ENCODE results near the gene PXMP2. TPM values are rescaled to one million over a fixed set of nuclear protein-coding genes. Genes with fewer than 3 reads are reported as not detected.
A peak's percentile ranks its signal among the peaks of the same experiment; 100 is the strongest.

The PXMP2 gene
- total RNA-seq, 2 donors from 2014 or later, result 37.2 to 39.7 TPM

- no peak for DNase-seq
- WGBS, 2 donors, result 89 to 98% methylated on average over 23 to 31 of the region's 31 CpGs
Observed at GRCh38 chr12:132719141-132719953, 32.0 kb downstream of the PXMP2 start.

GRCh38 chr12:132719954-132720324 is 32.6 kb downstream of the PXMP2 start:
- peaks cover 11 to 22% of the 10 kb centered on the region in 2 donors for H3K36me3 ChIP-seq (replicated peaks in 1 of 2; ENCODE audit: insufficient read depth in 1 of 2, low read depth in 2 of 2)
- no peak overlapping the region for H3K27ac ChIP-seq
- WGBS, 2 donors, result 83 to 92% methylated on average over 12 of the region's 12 CpGs
- ATAC-seq (no peak), DNase-seq (no peak)
- no peaks in the 10 kb centered on the region for H3K9me3 ChIP-seq
- no peaks in the 10 kb centered on the region for H3K4me1 ChIP-seq
- no peak overlapping the region for H3K4me3 ChIP-seq
- intact Hi-C loops (cut with DNase I), result no loop called here
- H3K27me3 ChIP-seq, result no peaks in the 10 kb centered on the region
- TF ChIP-seq, protein P1, sequence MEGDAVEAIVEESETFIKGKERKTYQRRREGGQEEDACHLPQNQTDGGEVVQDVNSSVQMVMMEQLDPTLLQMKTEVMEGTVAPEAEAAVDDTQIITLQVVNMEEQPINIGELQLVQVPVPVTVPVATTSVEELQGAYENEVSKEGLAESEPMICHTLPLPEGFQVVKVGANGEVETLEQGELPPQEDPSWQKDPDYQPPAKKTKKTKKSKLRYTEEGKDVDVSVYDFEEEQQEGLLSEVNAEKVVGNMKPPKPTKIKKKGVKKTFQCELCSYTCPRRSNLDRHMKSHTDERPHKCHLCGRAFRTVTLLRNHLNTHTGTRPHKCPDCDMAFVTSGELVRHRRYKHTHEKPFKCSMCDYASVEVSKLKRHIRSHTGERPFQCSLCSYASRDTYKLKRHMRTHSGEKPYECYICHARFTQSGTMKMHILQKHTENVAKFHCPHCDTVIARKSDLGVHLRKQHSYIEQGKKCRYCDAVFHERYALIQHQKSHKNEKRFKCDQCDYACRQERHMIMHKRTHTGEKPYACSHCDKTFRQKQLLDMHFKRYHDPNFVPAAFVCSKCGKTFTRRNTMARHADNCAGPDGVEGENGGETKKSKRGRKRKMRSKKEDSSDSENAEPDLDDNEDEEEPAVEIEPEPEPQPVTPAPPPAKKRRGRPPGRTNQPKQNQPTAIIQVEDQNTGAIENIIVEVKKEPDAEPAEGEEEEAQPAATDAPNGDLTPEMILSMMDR (IDR thresholded peaks at IDR 0.05), result no peak
- no peak for TF ChIP-seq POLR2A (IDR thresholded peaks at IDR 0.05)

More at GRCh38 chr12:132719141-132719953, 32.0 kb downstream of the PXMP2 start:
- TF ChIP-seq, protein P1 (IDR thresholded peaks at IDR 0.05), result no peak
- no peak for TF ChIP-seq POLR2A (IDR thresholded peaks at IDR 0.05)
- Histone ChIP-seq H3K27ac (no peak overlapping the region), H3K4me3 (no peak overlapping the region), H3K36me3 (replicated peaks in 1 of 2; ENCODE audit: insufficient read depth in 1 of 2, low read depth in 2 of 2) (peaks cover 11 to 20% of the 10 kb centered on the region in 2 donors), H3K27me3 (no peaks in the 10 kb centered on the region), H3K4me1 (no peaks in the 10 kb centered on the region), H3K9me3 (no peaks in the 10 kb centered on the region)
- intact Hi-C loops (cut with DNase I), result no loop called here
- peak; percentile 15 for ATAC-seq

- no peak for TF ChIP-seq POLR2A (IDR thresholded peaks at IDR 0.05)
- TF ChIP-seq, protein P1 (IDR thresholded peaks at IDR 0.05), result no peak
- intact Hi-C loops (cut with DNase I), result no loop called here
- Histone ChIP-seq H3K9me3 (no peaks in the 10 kb centered on the region), H3K36me3 (replicated peaks in 1 of 2; ENCODE audit: insufficient read depth in 1 of 2, low read depth in 2 of 2) (peaks cover 11 to 21% of the 10 kb centered on the region in 2 donors), H3K4me3 (no peak overlapping the region), H3K27me3 (no peaks in the 10 kb centered on the region), H3K4me1 (no peaks in the 10 kb centered on the region), H3K27ac (no peak overlapping the region)
- no peak for ATAC-seq
- DNase-seq, result no peak
- 91 to 98% methylated on average over 22 to 25 of the region's 25 CpGs for WGBS, 2 donors
Observed at GRCh38 chr12:132720606-132721345, 33.4 kb downstream of the PXMP2 start.

DNA sequence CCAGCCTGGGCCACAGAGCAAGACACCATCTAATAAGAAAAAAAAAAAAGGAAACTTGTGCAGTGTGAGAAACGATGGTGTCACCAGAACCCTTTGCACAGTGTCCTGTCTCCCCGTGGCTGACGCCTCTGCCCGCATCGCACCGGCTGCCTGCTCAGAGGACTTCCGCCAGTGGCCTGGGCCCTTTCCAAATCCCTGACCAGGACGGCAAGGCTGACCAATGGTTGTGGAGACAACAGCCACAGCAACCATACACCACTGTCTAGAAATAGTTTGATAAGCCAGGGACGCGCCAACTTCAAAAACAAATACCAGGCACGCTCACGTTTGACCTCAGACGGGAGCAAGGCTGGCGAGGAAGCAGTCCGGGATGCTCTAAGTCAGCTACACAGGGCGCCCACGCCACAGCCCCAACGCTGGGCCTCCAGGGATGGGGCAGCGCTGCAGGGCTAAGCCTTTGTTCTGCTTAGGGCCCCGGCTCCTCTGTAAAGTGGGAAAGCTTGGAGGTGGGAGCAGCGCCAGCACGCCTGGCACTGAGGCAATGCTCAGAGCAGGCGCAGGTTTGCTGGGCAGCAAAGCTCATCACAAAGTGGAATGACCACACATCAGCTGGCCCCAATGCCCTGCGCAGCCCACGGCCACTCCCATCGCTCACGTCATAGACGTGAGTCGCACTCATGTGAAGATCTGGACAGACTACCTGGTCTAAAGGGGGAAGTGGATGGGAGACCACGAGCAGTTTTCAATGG is 35.8 kb downstream of the PXMP2 start:
- H3K27ac ChIP-seq, result no peak overlapping the region

DNA sequence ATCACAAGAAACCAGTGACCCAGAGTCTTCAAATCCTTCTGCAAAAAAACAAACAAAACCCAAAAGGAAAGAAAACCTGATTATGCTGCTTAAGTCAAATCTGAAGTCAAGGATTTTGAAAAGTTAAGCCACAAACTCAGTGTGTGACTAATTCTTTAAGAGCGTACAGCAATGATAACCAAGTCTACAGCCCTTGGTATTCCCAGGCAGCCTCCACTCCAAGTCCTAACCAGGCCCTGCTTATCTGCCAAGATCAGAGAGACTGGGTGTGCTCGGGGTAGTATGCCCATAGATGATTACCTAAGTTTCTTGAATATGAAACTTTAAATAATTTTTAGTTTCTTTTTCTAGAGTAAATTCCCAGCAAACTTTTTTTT is 36.4 kb downstream of the PXMP2 start:
- peaks cover 11 to 34% of the 10 kb centered on the region in 2 donors for H3K36me3 ChIP-seq (replicated peaks in 1 of 2; ENCODE audit: insufficient read depth in 1 of 2, low read depth in 2 of 2)
- no peak overlapping the region for H3K4me3 ChIP-seq
- ATAC-seq, result no peak
- no peaks in the 10 kb centered on the region for H3K9me3 ChIP-seq
- WGBS, 2 donors, result 94% methylated on average over 2 of the region's 2 CpGs
- H3K4me1 ChIP-seq, result no peaks in the 10 kb centered on the region
- intact Hi-C loops (cut with DNase I), result no loop called here
- TF ChIP-seq, protein P1 (IDR thresholded peaks at IDR 0.05), result no peak
- TF ChIP-seq POLR2A (IDR thresholded peaks at IDR 0.05), result no peak
- no peaks in the 10 kb centered on the region for H3K27me3 ChIP-seq
- no peak for DNase-seq
- no peak overlapping the region for H3K27ac ChIP-seq

More for the DNA sequence above, 35.8 kb downstream of the PXMP2 start:
- ATAC-seq (no peak), DNase-seq (no peak)
- intact Hi-C loops (cut with DNase I), result no loop called here
- H3K4me1 ChIP-seq, result no peaks in the 10 kb centered on the region
- TF ChIP-seq POLR2A (IDR thresholded peaks at IDR 0.05), result no peak
- no peak overlapping the region for H3K4me3 ChIP-seq
- peaks cover 11 to 34% of the 10 kb centered on the region in 2 donors for H3K36me3 ChIP-seq (replicated peaks in 1 of 2; ENCODE audit: insufficient read depth in 1 of 2, low read depth in 2 of 2)
- WGBS, 2 donors, result 90 to 91% methylated on average over 21 to 28 of the region's 30 CpGs
- no peaks in the 10 kb centered on the region for H3K27me3 ChIP-seq
- no peaks in the 10 kb centered on the region for H3K9me3 ChIP-seq
